Inferior parietal cortex (tissue), 1 donor: Measurements from ENCODE around the gene MARCHF5.
"Not testable (repeated sequence)": the region's sequence is repeated elsewhere in the genome, so short reads cannot be mapped to it uniquely, and the experiment has no call there.

Experiments used
- DNase-seq: peaks from one replicate; pipeline ENCODE4 v3.0.0-alpha.2; 2016; ENCODE audit errors: extremely low spot score

The MARCHF5 gene

GRCh38 chr10:92304061-92304460 is 13.1 kb downstream of the MARCHF5 start:
- no peak for DNase-seq

DNA sequence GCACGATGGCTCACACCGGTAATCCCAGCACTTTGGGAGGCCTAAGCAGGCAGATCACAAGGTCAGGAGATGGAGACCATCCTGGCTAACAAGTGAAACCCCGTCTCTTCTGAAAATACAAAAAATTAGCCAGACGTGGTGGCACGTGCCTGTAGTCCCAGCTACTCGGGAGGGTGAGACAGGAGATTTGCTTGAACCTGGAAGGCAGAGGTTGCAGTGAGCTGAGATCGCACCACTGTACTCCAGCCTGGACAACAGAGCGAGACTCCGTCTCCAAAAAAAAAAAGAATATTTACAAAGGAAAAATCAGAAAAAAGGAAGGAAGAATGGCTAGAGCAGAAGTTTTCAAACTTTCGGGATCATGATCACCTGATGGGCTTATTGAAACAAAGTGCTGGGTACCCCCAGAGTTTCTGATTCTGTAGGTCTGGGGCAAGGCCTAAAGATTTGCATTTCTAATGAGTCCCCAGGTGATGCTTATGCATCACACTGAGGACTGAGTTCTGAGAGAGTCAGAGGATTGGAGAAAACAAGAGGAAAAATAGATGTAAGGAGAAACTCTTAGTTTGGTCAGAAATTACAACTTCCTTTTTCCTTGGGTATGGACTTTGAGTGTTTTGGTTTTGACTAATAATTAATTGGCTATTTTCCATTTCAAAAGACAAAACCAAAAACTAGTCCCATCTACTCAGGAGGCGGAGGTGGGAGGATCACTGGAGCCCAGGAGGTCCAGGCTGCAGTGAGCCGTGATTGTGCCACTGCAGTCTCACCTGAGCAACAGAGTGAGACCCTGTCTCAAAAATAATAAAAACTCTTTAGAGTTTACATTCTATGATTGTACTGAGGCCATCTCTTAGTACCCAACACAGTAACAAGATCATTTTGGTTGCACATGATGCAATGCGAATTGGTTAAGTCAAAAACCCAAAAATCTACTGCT is 14.4 kb downstream of the MARCHF5 start:
- DNase-seq, result no peak

DNA sequence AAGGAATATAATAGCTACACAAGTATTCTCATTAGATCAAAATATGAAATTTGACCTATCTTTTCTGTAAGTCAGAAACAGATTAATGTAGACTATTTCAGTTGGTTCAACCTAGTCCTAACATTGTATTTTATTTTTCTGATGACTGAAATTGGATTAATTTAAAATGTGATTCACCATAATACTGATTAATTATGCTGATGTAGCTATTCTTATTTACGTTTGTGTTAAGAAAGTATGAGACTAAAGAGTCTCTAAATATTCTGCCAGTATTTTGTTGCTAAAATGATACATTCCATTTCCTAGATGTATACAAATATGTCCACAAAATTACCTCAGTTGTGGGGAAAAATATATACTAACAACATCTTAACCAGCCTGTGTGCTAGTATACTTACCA is 18.3 kb downstream of the MARCHF5 start:
- DNase-seq, result no peak

DNA sequence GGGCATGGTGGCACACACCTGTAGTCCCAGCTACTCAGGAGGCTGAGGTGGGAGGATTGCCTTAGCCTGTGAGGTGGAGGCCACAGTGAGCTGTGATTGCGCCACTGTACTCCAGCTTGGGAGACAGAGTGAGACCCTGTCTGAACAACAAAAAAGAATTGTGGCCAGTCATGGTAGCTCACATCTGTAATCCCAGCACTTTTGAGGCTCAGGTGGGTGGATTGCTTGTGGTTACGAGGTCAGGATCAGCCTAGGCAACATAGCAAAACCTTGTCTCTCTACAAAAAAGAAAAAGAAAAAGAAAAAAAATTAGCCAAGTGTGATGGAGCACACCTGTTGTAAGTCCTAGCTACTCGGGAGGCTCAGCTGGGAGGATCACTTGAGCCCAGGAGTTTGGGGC is 22.8 kb downstream of the MARCHF5 start:
- DNase-seq, result no peak

GRCh38 chr10:92316610-92317009 is 25.6 kb downstream of the MARCHF5 start:
- DNase-seq, result no peak

DNA sequence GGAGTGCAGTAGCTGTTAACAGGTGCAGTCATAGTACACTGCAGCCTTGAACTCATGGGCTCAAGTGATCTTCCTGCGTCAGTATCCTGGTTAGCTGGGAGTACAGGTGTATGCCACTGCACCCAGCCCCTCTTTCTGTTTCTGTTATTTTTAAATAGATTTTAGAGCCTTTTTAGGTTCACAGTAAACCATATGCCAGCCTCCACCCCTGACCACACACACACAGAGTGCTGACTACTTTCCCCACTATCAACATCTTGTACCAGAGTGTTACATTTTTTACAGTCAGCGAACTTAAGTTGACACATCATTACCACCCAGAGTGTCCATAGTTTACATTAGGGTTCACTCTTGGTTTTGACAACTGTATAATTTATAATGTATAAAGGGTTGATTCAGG is 32.1 kb downstream of the MARCHF5 start:
- no peak for DNase-seq

- DNase-seq, result no peak
Measured at GRCh38 chr10:92327445-92328433, 36.8 kb downstream of the MARCHF5 start.

GRCh38 chr10:92328993-92329392 is 38.0 kb downstream of the MARCHF5 start:
- no peak for DNase-seq

GRCh38 chr10:92329927-92330326 is 39.0 kb downstream of the MARCHF5 start:
- not testable (repeated sequence) for DNase-seq

DNA sequence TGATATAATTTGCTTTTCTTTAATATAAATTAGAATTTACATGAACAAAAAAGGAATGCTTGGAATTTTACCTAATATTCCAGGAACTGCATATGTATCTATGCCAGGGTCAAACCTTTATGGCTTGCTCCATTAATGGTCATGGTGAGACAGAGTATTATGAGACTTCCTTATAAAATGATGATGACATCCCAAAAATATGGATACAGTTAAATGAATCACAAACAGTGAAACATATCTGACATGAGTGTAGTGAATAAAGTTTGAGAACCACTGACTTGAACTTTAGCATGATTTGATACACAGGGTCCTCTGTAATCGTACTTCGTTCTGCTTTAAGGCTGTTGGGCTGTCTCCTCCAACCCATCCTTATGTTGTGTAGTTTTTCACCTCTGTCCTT is 51.8 kb downstream of the MARCHF5 start:
- DNase-seq, result no peak

- DNase-seq, result not testable (repeated sequence)
Measured at GRCh38 chr10:92345575-92345974, 54.6 kb downstream of the MARCHF5 start.

DNA sequence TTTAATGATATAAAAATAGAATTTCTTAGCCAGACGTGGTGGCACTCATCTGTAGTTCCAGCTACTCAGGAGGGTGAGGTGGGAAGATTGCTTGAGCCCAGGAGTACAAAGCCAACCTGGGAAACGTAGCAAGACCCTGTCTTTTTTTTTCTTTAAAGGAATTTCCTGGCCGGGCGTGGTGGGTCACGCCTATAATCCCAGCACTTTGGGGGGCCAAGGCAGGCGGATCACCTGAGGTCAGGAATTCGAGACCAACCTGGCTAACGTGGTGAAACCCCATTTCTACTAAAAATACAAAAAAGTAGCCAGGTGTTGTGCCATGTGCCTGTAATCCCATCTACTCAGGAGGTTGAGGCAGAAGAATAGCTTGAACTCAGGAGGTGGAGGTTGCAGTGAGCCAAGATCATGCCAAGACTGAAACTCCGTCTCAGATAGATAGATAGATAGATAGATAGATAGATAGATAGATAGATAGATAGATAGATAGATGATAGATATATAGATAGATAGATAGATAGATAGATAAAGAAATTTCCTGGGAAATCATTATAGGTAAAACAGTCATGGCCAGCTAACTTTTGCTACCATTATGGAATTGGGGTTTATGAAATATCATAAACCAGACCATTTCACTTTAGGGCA is 56.2 kb downstream of the MARCHF5 start:
- DNase-seq, result not testable (repeated sequence)

DNA sequence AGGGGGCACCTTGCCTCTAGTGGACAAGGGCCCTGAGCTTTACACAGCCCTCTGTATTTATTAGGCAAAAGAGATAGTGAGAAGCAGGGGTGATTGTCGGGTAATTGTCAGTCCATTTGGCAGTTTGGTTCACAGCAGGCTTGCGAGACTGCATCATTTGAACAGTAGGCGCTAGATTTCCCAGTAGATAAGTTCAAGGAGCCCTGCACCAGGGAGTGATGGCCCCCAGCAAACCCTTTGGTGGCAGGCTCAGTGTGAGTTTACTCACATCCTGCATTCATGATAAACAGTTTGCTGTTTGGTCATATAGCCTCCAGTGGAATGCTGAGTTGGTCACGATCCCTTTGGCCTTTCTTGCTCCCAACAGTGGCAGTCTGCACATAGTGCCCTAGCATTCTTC is 59.4 kb downstream of the MARCHF5 start:
- DNase-seq, result no peak

DNA sequence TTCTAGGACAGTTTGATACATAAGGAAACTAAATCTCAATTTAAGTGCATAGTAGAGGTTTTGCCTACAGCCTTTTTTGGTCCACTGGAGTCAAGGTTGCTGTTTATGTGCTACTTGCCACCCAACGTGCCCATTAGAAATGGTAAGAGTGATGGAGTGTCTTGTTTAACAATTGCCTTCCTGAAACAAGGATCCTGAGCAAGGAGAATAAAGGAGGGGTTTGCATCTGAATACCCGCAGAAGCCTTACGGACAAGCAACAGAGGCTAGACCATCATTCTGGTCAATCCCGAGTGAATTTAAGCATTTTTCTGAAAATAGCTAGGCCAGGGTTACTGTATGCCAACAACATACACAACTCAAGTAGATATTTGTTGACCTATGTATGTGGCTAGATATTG is 63.6 kb downstream of the MARCHF5 start:
- no peak for DNase-seq

- no peak for DNase-seq
Measured at GRCh38 chr10:92356041-92356440, 65.1 kb downstream of the MARCHF5 start.

DNA sequence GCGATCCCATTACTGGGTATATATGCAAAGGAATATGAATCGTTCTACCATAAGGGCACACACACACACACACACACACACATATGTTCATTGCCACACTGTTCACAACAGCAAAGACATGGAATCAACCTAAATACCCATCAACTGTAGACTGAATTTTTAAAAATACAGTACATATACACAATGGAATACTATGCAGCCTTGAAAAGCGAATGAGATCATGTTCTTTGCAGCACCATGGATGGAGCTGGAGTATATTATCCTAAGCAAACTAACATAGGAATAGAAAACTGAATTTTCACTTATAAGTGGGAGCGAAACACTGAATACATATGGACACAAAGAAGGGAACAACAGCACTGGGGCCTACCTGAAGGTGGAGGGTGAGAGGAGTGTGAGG is 72.5 kb downstream of the MARCHF5 start:
- DNase-seq, result no peak

DNA sequence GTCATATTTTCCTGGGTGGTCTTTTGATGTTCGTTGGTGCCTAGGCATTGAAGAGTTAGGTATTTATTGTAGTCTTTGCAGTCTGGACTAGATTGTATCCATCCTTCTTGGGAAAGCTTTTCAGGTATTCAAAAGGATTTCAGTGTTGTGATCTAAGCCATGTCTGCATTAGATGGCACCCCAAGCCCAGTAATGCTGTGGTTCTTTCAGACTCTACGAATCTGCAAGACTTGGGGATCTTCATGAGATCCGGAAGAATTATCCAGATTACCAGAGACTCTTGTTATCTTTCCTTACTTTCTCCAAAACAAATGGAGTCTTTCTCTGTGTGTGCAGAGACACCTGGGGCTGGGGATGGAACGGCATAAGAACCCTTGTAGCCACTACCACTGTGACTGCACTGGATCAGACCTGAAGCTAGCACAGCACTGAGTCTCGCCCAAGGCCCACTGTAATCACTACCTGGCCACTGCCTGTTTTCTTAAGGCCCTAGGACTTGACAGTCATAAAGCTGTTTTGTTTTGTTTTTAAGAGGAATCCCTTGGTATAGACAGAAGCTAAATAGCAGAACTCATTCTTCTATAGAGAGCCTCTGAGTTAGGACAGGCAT is 75.5 kb downstream of the MARCHF5 start:
- DNase-seq, result no peak

DNA sequence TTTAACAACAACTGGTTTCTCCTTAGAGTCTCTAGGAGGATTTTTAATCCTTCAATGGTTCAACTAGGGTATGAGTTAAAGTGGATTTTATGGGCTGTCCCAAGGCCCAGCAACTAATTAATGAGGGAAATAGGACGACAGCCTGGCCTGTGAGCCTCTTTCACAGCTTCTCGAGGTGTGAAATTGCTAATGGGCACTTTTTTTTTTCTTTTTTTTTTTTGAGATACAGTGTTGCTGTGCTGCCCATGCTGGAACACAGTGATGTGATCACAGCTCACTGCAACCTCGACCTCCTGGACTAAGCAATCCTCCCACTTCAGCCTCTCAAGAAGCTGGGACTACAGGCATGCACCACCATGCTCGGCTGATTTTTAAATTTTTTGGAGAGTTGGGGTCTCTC is 87.0 kb downstream of the MARCHF5 start:
- DNase-seq, result no peak

GRCh38 chr10:92381543-92381954 is 90.6 kb downstream of the MARCHF5 start:
- DNase-seq, result no peak

GRCh38 chr10:92382631-92383030 is 91.7 kb downstream of the MARCHF5 start:
- DNase-seq, result no peak

DNA sequence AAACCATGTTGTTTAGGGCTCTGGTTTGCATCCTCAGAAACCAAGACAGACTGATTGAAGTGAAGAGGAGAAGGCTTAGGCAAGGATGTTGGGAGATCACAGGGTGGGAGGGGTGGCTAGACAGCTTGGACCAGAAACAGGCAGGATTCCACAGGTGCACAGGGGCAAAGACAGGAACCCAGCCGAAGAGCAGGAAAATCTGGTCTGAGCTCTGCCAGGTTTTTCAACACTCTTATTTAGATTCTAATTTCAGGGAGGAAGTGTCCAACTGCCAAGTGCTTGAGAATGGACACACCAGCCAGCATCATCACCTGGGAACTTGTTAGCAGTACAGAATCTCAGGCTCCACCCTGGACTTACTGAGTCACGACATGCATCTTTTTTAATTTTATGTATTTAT is 93.8 kb downstream of the MARCHF5 start:
- no peak for DNase-seq

GRCh38 chr10:92385831-92386230 is 94.9 kb downstream of the MARCHF5 start:
- no peak for DNase-seq
